GM18499 (cell line): ENCODE measurements around the gene SYNPO2.
"Not testable (repeated sequence)": the region's sequence is repeated elsewhere in the genome, so short reads cannot be mapped to it uniquely, and the experiment has no call there.

ENCODE experiments used
- ATAC-seq: cut with Tn5 transposase; IDR thresholded peaks from one replicate; pipeline ENCODE4 v1.9.1; 2021; ENCODE audit warnings: moderate number of reproducible peaks; ENCODE audit not compliant: insufficient read depth, unreplicated experiment

The SYNPO2 gene

GRCh38 chr4:118994030-118994429 is 105.4 kb downstream of the SYNPO2 start:
- no peak for ATAC-seq

DNA sequence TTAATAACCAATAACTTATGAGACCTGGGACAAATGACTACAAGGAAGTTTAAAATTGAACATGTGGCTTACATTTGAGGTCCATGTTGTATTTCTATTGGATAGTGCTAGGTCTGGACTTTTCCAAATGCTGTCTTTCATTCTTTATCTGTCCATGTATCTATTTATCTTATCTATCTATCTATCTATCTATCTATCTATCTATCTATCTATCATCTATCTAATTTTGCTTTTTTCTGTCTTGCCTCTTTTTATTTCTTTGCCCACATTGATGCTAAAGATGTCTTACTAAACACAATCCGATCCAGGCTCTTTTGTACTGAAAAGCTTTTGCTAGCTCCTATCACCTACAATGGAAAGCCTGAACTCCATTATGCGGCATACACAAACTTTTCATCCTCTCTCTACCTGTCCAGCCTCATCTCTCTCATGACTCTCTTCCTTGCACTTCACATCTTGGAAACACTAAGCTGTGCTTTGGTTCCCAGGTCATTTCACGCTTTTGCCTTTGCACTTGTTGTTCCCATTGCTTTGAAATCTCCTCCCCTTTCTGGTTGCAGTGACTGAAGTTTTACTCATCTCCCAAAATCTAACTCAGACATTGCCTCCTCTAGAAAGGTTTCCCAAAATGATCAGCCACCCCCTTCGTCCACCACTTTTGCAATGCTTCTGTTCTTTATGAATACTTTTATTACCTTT is 107.2 kb downstream of the SYNPO2 start:
- no peak for ATAC-seq

GRCh38 chr4:118997601-118998000 is 108.9 kb downstream of the SYNPO2 start:
- ATAC-seq: no peak

DNA sequence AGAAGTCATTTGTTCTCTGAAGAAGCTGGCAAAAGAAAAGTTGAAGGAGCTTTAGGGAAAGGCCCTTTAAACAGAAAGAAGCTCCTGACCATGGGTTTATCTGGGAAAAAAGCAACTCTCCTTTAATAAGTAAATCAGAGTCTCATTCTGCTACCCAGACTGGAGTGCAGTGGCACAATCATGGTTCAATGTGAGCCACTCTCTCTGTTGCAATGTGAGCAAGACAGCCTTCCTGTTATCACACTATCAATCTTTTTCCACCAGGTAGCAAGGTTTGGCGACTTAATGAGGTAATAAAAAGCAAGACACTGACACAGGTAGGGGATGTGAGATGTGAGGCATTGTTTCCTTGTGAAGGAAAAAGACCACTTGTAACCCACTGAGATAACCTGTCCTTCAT is 111.3 kb downstream of the SYNPO2 start:
- no peak for ATAC-seq

GRCh38 chr4:119000400-119000799 is 111.7 kb downstream of the SYNPO2 start:
- no peak for ATAC-seq

- no peak for ATAC-seq
Observed at GRCh38 chr4:119002476-119002875, 113.8 kb downstream of the SYNPO2 start.

DNA sequence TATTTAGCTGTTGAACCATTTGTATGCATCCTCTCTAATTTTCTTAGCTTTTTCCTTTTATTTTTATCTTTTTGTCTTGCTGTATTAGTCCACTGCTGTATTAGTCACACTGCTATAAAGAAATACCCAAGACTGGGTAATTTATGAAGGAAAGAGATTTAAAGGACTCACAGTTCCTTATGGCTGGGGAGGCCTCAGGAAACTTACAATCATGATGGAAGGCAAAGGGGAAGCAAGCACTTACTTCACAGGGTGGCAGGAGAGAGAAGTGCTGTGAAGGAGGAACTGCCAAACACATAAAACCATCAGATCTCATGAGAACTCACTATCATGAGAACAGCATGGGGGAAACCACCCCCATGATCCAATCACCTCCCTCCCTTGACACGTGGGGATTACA is 114.3 kb downstream of the SYNPO2 start:
- not testable (repeated sequence) for ATAC-seq

- no peak for ATAC-seq
Observed at GRCh38 chr4:119005928-119006460, 117.3 kb downstream of the SYNPO2 start.

DNA sequence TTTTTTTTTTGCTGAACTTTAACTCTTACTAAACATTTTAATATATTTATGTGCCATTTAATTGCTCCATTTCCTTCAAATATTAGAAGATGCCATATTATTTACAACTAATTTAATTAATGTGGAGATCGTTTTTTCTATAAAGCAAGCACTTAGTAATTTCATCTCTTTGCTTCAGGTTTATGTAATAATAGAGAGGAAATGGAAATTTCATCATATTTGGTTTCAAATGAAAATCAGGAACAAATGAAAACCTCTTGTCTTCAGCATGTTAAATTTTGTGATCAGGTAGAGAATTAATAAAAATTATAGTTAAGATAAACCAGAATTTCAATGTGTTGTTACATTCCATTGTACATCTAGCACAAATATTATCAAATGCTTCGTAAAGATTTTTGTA is 120.1 kb downstream of the SYNPO2 start:
- no peak for ATAC-seq

GRCh38 chr4:119010221-119010620 is 121.6 kb downstream of the SYNPO2 start:
- not testable (repeated sequence) for ATAC-seq

DNA sequence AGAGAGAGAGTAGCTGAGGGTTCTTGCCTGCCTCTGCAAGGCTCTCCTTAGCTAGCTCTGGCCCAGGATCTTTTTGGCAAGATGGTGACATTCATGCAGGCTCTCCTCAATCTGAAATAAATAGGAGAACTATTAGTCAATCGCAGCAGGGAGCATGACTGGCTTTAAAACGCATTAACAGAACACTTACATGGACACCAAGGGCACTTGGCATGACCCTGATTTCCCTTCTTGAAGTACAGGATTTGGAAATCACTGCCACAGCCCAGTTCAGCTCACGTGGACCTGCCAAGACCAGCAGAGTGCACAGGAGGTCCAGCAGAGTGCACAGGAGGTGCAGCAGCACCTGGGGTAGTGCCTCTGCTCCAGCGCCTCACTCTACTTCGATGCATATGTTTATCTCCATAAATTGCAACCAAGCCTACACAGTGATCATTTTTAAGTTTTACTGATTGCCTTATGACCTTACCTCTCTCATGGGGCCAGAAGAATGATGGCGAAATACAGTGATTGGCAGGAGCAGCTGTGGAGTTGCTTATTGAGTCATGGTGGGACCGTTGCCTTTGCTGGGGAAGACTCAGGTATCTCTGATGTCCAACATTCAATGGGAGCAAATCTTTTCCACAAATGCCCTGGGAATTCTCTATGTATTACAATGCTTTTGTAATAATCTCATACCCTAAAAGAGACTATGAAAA is 122.4 kb downstream of the SYNPO2 start:
- ATAC-seq: no peak

GRCh38 chr4:119011607-119011988 is 122.9 kb downstream of the SYNPO2 start:
- ATAC-seq: no peak

DNA sequence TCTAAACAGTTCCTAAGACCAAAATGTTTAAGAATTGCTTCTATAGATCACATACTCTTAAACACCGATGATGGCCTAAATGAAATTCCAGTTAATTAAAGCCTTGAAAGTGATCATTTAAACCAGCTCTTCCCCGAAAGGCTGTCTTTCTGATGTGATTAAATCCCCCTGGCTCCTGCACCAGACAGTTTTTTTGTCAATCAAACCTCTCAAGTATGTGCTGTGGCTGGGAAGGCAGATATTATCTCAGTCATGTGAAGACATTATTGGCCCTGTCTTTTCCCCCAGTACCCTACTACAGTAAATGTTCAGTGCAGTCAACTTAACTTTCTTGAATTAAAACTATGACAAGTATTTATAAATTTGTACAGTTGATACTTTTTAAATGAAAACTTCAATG is 126.0 kb downstream of the SYNPO2 start:
- ATAC-seq: no peak

GRCh38 chr4:119016636-119017035 is 128.0 kb downstream of the SYNPO2 start:
- no peak for ATAC-seq

GRCh38 chr4:119017636-119018035 is 129.0 kb downstream of the SYNPO2 start:
- no peak for ATAC-seq

GRCh38 chr4:119020158-119020557 is 131.5 kb downstream of the SYNPO2 start:
- ATAC-seq: no peak

- not testable (repeated sequence) for ATAC-seq
Observed at GRCh38 chr4:119022520-119022919, 133.9 kb downstream of the SYNPO2 start.

DNA sequence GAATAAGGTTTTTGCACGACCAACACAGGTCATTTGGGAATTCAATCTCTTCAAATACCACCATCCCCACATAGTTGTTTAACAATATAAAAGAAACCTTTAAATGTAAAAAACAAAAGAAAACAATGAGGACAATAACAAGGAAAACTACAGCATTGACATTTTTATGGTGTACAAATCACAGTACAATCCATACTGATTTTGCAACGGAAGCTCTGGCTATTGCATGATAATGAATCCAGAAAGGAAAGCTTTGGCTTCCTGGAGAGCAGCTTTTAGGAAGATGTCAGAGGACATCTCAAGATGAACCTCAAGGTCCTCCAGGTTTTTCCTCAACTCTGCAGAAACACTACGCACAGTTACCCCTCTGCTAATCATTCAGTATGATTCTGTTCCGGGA is 135.4 kb downstream of the SYNPO2 start:
- ATAC-seq: no peak

DNA sequence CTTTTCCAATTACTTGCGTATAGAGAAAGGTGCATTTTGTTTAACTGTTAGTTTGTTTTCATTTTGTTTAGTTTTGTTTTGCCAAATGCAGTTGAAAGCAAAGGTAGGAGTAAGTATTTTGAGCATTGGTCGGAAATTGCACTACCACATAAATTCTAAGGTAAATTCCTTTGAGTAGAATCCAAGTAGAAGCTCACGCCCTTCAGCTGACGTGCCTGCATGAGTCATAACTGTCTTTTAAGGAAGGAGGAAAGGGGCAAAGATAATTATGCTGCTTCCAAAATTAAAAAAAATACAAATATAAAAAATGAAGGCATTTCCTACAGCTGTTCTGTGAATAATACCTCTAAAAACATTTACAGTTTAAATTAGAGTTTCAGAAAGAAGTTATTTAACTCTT is 136.8 kb downstream of the SYNPO2 start:
- no peak for ATAC-seq

GRCh38 chr4:119025916-119026661 is 137.4 kb downstream of the SYNPO2 start:
- ATAC-seq: no peak
